HTR-8/SVneo (cell line): ENCODE results near the gene DIP2C.

Experiments
- DNase-seq: peaks from one replicate; pipeline ENCODE4 v3.0.0; 2011; ENCODE audit warnings: low spot score, mixed read lengths; ENCODE audit not compliant: insufficient read length
- FAIRE-seq: peaks from 2 replicates; lab custom pipeline; 2011; peaks lifted over from hg19 to GRCh38; lab: Jason Lieb, UNC

DIP2C gene

GRCh38 chr10:494149-494542 lies 195.3 kb downstream of the DIP2C start:
- FAIRE-seq (no peak), DNase-seq (no peak)

DNA sequence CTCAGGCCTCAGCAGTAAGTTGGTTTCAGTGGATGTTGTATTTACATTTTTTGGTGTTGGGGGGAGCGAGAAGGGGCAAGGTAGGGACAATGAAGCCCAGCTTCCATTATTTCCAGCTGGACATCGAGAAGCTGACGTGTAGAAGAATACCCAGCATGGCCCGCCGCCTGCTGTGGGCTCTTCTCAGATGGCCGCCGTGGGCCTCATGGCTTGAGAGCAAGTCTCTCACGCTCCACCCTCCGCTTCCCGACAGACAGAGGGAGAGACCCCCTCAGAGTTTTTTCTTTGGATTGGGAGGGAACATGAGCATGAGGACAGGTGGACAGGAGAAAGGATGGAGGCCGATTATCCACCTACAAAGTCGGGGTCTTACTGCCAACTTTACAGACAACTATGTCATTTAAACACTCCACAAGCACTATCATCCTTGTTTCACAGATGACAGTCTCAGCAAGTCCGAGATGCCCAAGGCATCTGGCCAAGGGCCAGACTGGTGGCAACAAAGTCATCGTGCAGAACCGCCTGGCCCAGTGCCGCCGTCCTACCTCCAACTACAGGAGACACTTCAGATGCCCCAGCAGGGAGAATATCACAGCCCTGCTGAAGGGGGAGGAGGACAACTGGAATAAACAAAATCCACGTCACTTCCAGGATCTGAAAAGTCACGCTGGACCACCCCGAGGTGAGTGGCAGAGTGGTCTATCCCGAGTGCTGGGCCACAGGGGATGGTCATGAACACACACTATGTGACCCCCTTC lies 195.9 kb downstream of the DIP2C start:
- FAIRE-seq (no peak), DNase-seq (no peak)

DNA sequence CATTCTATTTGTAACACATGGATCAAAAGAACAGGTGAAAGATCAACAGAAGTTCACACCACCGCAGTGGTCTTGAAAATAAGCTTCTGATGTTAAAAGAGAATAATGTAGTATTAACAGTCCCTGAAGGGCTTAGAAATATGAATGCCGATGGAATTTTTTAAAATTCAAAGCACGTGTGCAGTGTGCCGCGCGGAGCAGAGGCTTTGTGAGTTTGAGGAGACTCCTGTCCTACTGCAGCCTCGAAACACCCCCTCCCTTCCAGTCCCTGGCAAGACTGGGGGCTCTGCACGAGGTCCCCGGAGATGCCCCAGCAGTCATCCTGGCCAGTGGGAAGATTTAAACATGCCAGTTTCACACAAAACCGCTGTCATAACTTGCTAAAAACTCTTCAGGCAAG lies 196.6 kb downstream of the DIP2C start:
- DNase-seq (no peak), FAIRE-seq (no peak)

DNA sequence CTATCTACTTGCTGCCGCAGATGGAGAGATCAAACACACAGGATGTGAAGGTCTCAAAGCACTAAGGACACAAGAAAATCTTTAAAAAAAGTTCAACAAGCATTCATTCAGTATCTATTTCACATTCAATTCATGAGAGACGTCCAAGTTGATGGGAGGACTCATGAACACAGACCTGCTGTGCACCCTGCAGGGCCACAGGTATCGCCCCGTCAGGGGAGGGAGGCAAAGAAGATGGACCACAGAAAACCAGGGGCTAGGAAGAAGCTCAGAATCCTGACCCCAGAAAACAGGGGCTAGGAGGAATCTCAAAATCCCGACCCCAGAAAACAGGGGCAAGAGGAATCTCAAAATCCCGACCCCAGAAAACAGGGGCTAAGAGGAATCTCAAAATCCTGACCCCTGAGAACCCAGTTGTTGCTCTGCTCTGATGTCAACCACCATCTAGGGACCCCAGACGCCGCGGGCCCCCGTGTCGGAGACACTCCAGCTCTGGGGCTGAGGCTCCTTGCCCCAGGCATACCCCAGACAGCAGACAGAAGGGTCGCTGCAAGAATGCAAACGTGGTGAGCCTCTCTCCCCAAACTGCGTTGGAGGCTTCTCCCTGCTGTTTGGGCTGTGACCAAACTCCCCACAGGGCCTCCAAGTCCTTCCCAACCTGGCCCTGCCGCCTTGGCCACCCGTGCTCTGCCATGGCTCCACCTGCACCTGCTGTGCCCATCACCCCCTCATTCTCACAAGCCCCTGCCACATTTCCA lies 197.6 kb downstream of the DIP2C start:
- FAIRE-seq (no peak), DNase-seq (no peak)

DNA sequence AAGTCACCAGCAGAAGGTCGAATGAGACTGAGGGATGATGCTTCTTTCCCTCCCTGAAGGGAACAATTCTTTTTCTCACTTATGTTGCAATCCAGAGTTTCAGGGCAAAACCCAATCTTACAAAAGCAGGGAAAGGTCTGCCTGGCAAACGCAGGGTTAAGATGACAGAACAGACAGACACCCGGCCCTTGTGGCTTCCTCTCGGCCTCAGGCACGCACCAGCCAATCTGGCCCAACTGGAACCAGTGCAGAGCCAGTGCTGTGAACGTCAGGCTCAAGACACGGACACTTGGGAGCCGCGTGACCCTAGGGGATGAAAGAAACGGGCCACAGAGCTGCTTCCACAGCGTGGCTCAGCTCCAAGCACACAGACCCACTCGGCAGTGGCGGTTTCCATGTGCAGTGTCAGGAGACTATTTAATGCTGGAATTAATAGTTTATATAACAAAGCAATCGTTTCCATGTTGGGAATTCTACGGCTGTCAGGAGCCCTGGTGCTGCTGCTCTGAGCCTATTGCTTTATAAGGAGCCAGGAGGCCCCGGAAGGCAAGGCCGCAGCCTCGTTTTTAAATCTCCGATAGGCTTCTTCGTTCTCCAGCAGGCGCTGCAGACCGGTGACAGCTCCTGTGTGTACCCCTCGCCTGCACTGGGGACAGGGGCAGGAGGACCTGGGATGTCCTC lies 198.4 kb downstream of the DIP2C start:
- FAIRE-seq, result no peak
- DNase-seq, result no peak

DNA sequence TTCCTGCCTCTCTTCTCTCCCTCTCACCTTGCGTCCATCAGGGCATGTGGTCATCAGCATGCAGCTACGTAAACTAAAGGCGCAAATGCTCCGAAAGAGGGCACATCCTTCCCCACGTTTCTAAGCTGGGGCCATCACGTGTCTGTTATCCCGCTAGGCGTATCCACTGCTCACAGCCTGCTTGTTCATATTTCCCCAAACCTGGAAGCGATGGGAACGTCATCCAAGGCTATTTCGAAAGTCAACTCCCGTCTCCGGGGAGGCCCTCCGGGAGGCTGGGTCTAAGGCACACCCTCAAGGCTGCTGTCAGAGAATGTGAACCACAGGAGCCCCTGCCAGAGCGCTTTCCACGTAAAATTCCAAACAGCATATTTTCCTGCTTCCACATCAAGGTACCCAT lies 199.2 kb downstream of the DIP2C start:
- DNase-seq (no peak), FAIRE-seq (no peak)

DNA sequence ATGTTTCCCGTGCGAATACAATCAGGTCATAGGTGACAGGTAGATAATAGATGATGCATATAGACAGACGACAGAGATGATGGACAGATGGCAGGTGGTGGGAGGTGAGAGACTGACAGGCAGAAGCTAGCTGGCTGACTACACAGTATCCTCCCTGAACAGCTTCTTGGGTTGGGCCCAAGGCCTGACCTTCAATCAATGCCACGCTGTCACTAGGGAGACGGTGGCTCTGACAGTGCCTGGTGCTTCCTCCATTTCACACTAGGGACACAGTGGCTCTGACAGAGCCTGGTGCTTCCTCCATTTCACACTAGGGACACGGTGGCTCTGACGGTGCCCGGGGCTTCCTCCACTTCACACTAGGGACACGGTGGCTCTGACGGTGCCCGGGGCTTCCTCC lies 200.1 kb downstream of the DIP2C start:
- FAIRE-seq, result no peak
- no peak for DNase-seq

DNA sequence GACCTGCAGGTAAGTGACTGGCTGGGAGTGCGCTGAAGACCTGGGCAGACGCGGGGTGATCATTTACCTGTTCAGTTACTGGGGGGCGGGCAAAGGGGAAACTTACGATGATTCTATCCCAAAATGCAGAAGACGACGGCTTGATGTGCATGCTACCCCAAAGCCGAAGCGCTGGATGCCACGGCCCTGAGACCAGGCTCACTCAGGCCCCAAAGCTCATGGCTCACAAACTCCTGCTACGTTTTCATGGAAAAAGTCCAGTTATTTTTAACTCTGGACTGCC lies 200.6 kb downstream of the DIP2C start:
- FAIRE-seq (no peak), DNase-seq (no peak)

DNA sequence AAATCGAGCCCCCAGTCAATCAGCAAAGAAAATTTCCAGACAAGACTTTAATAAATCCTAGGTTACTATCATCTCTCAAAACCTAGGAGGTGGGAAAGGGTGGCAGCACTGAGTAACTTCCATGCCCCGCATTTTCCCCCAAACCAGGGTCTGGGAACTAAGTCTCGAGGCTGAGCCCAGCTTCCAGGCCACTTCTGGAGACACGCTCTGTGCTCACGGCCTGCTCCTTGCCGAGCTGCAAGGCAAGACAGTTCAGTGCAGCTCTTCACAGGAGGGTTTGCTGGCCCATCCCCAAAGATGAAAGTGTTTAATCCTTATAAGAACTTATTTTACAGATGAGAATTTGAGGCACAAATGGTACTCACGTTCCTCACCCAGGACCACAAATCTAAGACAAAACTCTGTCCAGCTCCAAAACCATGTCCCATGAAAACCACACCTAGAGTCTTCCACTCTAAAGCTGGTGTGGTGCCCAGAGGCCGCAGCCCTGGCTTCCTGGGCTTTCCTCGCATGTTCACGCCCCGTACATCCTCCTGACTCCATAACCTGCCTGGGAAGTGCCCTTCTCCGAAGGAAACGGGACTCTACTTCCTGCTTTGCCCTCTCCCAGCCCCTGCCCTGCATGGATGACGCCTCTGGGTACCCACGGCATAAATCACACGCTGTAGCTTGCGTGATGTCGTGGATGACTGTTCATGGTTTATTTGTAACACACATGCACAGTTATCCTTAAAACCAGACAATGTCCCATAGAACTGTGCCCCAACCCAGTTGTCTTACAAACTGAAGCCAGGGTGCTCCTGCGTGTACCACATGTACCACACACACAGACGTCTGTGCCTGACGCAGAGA lies 201.2 kb downstream of the DIP2C start:
- DNase-seq (no peak), FAIRE-seq (no peak)

- FAIRE-seq (no peak), DNase-seq (no peak)
These were observed 202.7 kb downstream of the DIP2C start for GRCh38 chr10:486666-487322.

DNA sequence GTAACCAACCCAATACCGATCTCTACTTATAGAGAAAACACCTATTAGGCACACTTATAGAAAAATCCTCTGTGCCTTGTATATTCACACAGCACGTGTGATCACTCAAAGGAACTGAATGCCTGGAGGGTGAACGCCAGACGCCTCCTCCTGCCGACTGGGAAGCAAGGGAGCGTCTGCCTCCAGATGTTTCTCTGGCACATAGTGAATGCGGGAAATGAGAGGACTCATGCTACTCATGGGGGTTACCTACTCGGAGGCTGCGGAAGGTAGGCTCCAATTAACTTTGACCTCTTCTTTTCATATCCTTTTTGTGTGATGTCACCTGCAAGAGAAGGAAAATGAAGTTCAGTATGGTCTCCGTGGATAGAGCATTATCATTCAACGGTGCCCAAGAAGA lies 203.3 kb downstream of the DIP2C start:
- FAIRE-seq, result no peak
- no peak for DNase-seq

DNA sequence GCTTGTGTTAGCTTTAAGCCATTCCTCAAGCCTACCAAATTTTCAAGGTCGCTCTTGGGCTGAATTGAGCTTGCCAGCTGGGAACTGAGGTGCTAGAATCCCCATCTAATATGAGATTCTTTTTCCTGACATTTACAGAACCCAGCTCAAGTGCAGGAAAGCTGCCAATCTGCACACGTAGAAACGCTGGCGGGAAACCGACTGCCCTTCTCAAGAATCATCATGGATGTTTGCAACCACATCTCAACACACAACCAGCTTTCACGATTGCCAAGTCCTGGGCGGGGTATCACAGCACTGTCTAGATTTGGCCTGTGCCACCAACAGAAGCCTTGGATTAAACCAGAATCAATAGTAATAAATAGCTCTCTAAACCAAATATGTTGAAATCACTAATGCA lies 203.7 kb downstream of the DIP2C start:
- no peak for DNase-seq
- FAIRE-seq, result no peak

- DNase-seq (no peak), FAIRE-seq (no peak)
These were observed 204.4 kb downstream of the DIP2C start for GRCh38 chr10:484925-485661.

DNA sequence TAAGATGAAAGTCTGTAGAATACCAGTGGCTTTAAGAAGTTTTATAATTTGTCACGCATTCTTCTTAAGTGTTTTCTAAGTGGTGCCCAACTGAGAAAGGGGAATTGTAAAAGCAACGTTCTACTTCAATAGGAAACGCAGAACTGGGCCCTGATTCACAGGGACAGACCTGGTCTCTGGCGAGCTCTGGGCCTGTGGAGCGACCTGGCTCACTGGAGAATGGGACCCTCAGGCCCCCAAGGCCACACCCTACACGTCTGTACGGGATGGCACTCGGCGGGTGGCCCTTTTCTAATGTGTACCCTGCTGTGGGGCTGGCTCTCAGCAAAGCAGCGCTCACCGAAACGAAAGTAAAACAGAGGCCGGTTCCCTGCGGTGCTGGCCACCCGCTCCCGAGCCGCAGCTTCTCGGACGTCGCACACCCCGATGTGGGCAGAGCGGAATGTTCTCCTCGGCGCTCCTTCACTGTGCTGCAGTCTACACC lies 205.0 kb downstream of the DIP2C start:
- DNase-seq (no peak), FAIRE-seq (no peak)

DNA sequence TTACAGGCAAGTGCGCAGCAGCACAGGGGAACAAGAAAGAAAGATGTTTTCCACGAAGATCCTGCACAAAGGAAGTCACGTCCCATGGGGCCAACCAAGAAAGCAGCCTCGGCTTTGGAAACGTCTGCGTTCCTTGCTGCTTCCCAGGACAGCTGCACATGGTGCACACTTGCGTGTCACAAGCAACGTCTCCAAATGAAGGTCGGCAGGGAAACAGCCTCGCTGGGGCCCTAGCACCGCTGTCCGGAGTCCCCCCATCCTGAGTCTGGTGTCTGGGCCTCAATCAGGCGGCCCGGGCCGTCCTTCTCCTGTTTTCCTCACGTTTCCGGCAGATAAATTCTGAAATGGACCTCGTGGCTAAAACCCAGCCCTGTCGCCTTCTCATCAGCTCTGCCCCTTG lies 206.2 kb downstream of the DIP2C start:
- no peak for FAIRE-seq
- DNase-seq, result no peak

DNA sequence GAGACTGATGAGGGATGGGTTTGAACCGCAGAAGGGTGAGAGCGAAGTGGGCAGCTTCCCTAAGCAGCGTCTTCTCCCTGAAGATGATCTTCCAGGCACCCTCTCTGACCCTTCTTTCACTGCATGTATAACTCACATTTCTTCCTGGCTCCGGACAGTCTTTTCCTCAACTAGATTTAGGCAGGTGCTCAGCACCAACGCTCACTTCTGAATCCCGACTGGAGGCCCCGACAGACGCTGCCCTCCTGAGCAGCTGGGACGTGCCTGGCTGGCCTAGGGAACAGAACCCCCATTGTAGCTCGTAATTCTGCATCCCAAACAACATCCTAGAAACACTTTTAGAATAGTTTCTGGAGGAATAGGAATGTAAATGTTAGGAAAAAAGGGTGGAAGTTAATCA lies 206.6 kb downstream of the DIP2C start:
- FAIRE-seq (no peak), DNase-seq (no peak)

DNA sequence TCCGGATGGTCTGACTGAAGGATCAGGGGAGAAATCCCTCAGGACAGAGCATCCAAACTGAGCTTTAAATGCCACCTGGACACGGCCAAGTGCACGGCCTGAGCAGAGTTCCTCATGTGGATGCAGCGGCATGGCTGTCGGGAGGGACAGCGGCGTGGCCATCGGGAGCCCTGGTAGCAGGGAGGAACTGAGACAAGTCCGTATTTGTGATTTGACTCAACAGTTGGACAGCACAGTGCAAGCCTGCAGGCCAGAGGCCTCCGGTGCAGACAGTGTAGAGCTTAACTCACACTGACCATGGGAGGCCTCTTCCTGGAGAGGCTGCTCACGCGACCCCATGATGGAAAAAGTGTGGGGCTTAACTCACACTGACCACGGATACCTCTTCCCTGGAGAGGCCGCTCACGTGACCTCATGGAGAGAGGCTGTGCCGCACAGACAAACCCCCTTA lies 207.4 kb downstream of the DIP2C start:
- DNase-seq (no peak), FAIRE-seq (no peak)

- no peak for FAIRE-seq
- no peak for DNase-seq
These were observed 207.8 kb downstream of the DIP2C start for GRCh38 chr10:481628-482027.

- no peak for FAIRE-seq
- no peak for DNase-seq
These were observed 208.4 kb downstream of the DIP2C start for GRCh38 chr10:480928-481552.
